ENCODE measurements around the gene MRPL40. TPM values are rescaled to one million over a fixed set of nuclear protein-coding genes. Genes with fewer than 3 reads are reported as not detected.

The MRPL40 gene
- total and polyA plus RNA-seq, 10 of the 15 experiments (the other 5 are each of a cell fraction or from before 2014, with no cell fraction given), result 41.2 to 207 (median 69.1) TPM

DNA sequence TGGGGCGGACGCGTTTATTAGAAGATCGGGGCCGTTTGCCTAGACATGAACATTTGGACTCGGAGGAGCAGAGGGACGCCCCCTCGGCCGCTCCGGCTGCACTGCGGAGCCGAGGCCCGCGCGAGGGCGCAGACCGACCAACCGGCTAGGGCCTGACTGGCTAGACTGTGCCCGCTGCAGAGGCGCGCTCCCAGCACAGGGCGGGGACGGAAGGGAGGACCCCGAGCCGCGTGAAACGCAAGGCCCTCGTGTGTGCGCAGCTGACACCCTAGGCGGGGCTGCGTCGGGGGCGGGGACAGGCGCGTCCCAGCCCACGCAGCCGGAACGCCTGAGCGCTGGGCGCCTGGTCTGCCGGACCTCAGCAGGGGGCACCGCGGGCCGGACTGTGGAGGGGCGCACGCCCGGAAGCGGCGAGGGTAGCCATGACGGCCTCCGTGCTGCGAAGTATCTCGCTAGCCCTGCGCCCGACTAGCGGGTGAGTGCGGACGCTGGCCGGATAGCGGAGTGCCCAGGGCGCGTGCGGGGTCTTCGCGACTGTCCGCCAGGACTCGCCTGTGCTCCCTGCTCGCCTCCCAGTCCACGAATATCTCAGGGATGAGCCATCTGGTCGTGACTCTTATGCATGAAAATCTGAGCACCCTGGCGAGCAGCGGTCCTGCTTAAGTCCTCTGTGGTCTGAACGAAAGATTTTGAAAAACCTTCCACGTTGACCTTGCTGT lies at the start of gene MRPL40 (continued):
- TF ChIP-seq TAF1 (IDR thresholded peaks at IDR 0.05; ENCODE audit: borderline replicate concordance, low read depth, low read length) (peak; percentile 77; the same call in 1 of the 2 replicates), CREB1 (IDR thresholded peaks at IDR 0.05; ENCODE audit: low read depth) (peak; percentile 91), STAT3 (IDR thresholded peaks at IDR 0.05; ENCODE audit: low read depth, low read length) (no peak), ZNF217 (IDR thresholded peaks at IDR 0.05) (no peak), SP1 (IDR thresholded peaks at IDR 0.05; ENCODE audit: low read depth, low read length) (peak; percentile 92), ZNF24 (IDR thresholded peaks at IDR 0.05) (peak; percentile 88), CBFB (IDR thresholded peaks at IDR 0.05; ENCODE audit: low read depth) (no peak), MYB (IDR thresholded peaks at IDR 0.05; ENCODE audit: borderline replicate concordance, low read depth, low read length) (no peak), RB1 (IDR thresholded peaks at IDR 0.05; ENCODE audit: borderline replicate concordance) (peak; percentile 97; the same call in 1 of the 2 replicates), TCF7 (IDR thresholded peaks at IDR 0.05; ENCODE audit: borderline replicate concordance) (no peak), JUND (IDR thresholded peaks at IDR 0.05; ENCODE audit: low read depth, low read length) (peak; percentile 39; the same call in 1 of the 2 replicates), CHD4 (IDR thresholded peaks at IDR 0.05) (no peak), SRF (IDR thresholded peaks at IDR 0.05; ENCODE audit: low read depth in 2 of 2, low read length in 2 of 2) (peak; percentile 70 to 92), YBX1 (IDR thresholded peaks at IDR 0.05) (no peak), PAX8 (IDR thresholded peaks at IDR 0.05) (no peak), ATF7 (IDR thresholded peaks at IDR 0.05; ENCODE audit: low read depth) (no peak), ZZZ3 (IDR thresholded peaks at IDR 0.05; ENCODE audit: control insufficient read depth, insufficient read length, low read depth) (peak; percentile 35), POLR2AphosphoS2 (IDR thresholded peaks at IDR 0.05; ENCODE audit: low read depth, low read length) (peak; percentile 99), ZNF274 (IDR thresholded peaks at IDR 0.05; ENCODE audit: insufficient read depth, insufficient read length) (no peak), ETV6 (conservative IDR thresholded peaks at IDR 0.05 in 1 of 2, IDR thresholded peaks at IDR 0.05 in 1 of 2; ENCODE audit: borderline replicate concordance in 1 of 2, low read depth in 1 of 2) (peak in 1 of 2 experiments; percentile 44; a peak in 1 of 4 replicates), SREBF2 (IDR thresholded peaks at IDR 0.05; ENCODE audit: low read length) (peak; percentile 60; the same call in 1 of the 2 replicates), HCFC1 (IDR thresholded peaks at IDR 0.05; ENCODE audit: low read length) (peak; percentile 93), RUNX3 (IDR thresholded peaks at IDR 0.05; ENCODE audit: low read length) (peak; percentile 84), BRCA1 (IDR thresholded peaks at IDR 0.05; ENCODE audit: low read depth, low read length) (peak; percentile 45; the same call in 1 of the 2 replicates), NFIC (IDR thresholded peaks at IDR 0.05; ENCODE audit: low read depth, low read length) (no peak; the same call in 1 of the 2 replicates), SMC3 (IDR thresholded peaks at IDR 0.05; ENCODE audit: borderline replicate concordance, low read length) (peak; percentile 23; the same call in 1 of the 2 replicates), HDAC6 (IDR thresholded peaks at IDR 0.05; ENCODE audit: unreplicated experiment) (no peak), ATF2 (IDR thresholded peaks at IDR 0.05; ENCODE audit: low read length) (no peak; the same call in 1 of the 2 replicates), NKRF (conservative IDR thresholded peaks at IDR 0.05) (peak; percentile 65), KAT2A (conservative IDR thresholded peaks at IDR 0.05; ENCODE audit: control insufficient read depth, low read depth, low read length) (no peak)
- TF ChIP-seq, protein P1, sequence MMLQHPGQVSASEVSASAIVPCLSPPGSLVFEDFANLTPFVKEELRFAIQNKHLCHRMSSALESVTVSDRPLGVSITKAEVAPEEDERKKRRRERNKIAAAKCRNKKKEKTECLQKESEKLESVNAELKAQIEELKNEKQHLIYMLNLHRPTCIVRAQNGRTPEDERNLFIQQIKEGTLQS (IDR thresholded peaks at IDR 0.05; ENCODE audit: borderline replicate concordance, extremely low read depth, low read depth, low read length), result no peak
